ENCODE data around the gene FAAH.

The FAAH gene

DNA sequence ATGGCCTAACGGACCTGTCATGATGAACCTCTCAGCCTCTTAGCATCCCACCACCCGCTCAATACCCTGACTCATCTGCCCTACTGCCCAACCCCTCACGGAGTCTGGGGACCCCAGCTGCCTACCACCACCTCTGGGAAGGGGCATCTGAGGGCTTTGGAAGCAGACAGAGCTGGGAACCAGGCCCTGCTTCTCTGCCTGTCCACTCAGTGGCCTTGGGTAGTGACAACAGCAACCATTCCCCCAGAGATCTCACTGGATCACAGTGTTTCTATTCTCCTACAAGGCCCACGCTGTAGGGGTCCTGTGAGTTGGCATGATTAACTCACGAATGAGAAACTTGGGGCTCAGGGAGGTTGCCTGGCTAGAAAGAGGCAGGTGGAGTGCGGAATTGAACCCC, 63.1 kb downstream of the FAAH start:
- no peak for DNase-seq
- TF ChIP-seq GATA1 (IDR thresholded peaks at IDR 0.05; ENCODE audit: low read depth, low read length) (no peak), POLR2A (IDR thresholded peaks at IDR 0.05; ENCODE audit: low read length) (no peak)

DNA sequence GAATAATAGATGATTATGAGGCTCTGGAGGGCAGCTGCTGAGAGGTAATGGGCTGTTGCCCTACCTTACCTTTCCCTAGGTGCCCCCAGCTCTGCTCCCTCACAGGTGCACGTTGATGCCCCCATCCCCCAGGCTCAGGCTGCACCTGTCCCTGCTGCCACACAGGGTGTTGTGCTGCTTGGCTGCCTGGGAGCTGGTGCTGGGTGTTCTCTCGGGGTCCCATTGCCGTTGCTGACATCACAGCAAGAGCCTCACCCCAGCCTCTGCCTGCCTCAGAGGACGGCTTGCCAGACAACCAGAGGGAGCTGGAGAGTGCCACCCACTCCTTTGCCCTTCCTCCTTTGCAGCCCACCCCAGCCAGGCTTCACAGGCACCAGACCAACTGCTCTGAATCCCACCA, 64.1 kb downstream of the FAAH start:
- DNase-seq = no peak
- TF ChIP-seq GATA1 (IDR thresholded peaks at IDR 0.05; ENCODE audit: low read depth, low read length) (no peak), POLR2A (IDR thresholded peaks at IDR 0.05; ENCODE audit: low read length) (no peak)

DNA sequence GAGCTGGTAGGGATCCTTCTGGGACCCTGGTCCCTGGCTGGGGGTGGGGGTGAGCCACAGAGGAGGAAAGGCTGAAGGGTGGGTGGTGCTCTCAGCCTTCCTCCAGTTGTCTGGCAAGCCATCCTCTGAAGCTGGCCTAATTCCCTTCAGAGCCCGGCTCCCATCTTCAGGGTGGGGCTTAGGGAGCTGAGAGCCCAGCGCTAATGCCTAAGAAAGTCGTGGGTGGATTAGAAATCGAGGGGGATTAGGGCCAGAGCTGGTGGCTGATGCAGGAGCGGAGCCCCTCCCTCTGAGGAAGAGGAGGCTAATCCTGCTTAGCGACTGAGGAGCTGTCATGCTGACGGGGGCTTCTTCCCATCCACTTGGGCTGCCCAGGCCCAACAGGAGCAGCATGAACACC, 64.7 kb downstream of the FAAH start:
- TF ChIP-seq POLR2A (IDR thresholded peaks at IDR 0.05; ENCODE audit: low read length) = no peak
- no peak for TF ChIP-seq GATA1 (IDR thresholded peaks at IDR 0.05; ENCODE audit: low read depth, low read length)
- DNase-seq = no peak

DNA sequence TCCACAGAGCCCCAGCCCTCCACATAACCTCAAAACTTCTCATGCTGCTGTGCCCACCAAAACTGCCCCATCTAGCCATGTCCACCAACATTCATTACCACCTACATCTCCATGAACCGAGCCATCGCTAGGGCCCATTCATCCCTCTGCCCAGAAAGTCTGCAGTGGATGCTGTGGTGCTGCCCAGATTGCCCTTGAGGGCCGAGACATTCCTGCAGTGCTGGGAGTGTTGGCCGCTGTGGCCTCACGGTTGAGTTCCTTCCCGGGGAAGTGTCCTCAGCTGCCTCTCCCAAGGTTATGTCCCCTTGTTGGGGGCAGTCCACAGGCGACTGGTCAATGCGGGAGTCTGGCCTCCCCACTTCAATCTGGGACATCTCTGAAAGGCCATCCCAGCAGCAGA, 65.2 kb downstream of the FAAH start:
- DNase-seq = no peak

DNA sequence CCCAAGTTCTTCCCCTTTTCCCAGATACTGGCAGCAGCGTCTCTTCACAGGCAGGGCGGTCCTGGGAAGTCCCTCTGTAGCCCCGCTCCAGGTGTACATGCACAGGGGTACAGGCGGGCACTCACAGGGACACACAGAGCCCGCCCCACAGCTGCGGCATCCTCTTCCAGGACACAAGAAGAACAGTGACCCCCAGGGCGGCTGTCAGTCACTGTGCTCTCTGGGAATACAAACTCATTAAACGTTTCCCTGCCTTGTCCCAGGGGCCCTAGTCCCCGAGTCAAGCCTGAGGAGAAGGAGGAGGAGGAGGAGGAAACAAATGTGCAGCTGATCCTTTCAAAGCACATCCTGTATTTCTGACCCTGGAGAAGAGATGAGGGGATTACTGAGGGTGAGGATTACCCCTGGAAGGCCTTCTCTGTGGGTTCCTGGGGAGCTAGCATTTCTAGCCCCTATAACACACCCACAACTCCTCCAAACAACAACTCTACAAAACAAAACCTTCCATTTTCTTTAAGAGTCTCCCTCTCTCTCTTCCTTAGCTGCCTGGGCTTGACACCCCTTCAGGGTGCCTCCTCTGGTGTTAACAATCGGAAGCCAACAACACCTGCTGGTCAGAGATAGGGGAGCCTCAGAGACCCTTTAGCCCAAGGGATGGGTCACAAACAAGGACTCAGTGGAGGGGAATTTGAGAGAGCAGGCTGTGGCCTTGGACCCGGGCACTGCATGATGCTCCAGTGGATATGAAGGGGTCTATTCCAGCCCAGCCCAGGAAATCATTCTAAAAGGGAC, 67.1 kb downstream of the FAAH start:
- TF ChIP-seq POLR2A (IDR thresholded peaks at IDR 0.05; ENCODE audit: low read length) (no peak), GATA1 (IDR thresholded peaks at IDR 0.05; ENCODE audit: low read depth, low read length) (no peak)
- DNase-seq = no peak

More for the DNA sequence above, 65.2 kb downstream of the FAAH start:
- TF ChIP-seq GATA1 (IDR thresholded peaks at IDR 0.05; ENCODE audit: low read depth, low read length) = no peak
- TF ChIP-seq POLR2A (IDR thresholded peaks at IDR 0.05; ENCODE audit: low read length) = no peak

DNA sequence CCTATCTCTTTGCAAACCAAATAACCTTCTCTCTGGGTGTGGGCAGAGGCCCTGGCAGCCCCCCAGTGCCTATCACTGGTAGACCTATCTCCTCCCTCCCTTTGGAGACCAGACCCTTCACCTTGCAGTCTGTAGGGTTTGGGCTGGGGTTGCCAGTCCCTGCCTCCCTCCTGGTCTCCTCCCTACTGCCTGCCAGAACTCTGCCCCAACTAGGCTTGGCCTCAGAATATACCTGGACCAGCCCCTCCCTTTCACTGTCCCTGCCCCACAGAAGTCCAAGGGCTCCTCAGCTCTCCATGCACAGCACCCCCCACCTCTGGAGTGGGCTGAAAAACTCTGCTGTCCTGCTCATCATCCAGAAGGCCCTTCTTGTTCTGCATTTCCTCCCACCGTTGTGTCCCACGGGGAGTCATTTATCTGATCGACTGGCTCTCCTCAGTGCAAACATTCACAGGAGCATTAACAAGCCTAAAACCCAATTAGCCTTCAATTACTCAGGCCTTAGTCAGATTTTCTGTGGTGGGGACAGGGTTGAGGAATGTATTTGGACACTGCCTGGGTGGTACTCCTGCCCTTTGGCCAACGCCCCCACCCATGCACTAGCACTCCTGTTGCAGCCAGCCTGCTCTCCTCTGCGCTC, 67.8 kb downstream of the FAAH start:
- no peak for TF ChIP-seq GATA1 (IDR thresholded peaks at IDR 0.05; ENCODE audit: low read depth, low read length)
- DNase-seq = no peak
